Fibroblast of gingiva (primary cell): ENCODE measurements around the gene CD6.

Experiments
- DNase-seq: peaks from one replicate; pipeline ENCODE4 v3.0.0-alpha.2; 2011; ENCODE audit warnings: low read depth

Gene CD6

DNA sequence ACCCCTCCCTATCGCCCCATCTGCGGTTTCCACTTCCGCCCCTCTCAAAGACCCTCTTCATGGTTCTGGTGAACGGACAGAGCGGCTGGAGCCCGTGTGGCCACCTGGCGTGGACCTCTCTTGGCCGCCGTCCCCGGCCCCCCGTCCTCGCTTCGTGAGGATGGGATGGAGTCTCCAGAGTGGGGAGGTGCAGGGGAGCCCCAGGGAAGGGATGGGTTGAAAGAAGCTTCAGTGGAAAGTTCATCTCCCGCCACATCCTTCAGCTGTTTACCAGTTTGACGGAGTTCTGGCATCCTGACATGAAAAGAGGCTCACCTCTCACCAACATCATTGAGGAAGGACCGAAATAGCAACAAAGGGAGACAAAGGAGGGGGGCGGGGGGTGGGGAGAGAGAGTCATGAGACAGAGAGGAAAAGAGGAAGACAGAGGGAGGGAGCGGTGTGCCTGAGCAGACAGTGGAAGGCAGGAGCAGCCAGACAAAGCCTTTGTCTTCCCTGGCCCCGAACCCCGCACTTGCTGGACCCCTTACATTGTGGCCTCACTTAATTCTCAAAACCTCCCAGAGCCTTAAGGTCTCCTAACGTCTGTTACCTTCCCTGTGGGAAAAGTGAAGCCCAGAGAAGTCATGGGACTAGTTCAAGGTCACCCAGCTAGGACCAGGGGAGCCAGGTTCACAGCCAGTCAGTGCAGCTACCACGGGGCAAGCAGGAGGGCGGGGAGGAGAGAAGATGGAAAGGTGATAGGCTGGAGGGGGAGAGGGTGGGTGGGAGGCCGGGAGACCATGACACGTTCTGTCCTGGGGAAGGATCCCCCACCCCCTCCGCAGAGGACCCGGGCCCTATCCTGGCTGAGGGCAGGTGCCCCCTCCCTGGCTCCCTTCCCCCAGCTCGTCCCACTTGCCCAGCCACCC, 54.9 kb downstream of the CD6 start:
- no peak for DNase-seq

DNA sequence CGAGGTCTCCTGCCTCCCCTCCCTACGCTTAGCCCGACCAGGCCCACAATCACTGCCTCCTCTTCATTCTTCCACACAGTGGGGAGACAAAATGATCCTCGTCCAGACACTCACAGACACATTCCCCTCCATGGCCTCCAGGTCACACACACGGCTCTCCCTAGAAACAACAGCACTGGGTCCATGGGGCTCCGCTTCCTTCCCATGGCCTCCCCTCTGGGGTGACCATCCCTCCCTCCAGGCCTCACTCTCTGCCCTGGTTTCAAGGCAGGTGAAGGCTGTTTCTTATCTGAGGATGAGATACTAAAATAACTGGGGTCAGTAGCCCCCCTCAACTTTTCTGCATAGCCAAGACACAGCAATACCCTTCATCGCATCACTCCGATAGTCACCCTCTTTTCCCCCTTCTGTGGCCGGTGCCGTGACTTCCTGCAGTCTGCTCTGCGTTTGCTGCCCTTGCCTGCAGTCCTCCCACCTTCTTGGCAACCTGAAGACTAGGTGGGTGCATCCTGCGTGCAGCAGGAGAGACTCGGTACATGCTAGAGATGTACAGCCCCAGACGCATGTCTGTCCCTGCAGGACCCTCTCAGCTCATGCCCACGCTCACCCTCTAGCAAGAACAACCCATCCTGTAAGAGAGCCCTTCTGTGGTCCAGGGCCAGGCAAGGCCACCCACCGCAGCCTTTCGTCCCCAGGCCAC, 55.8 kb downstream of the CD6 start:
- DNase-seq = no peak

DNA sequence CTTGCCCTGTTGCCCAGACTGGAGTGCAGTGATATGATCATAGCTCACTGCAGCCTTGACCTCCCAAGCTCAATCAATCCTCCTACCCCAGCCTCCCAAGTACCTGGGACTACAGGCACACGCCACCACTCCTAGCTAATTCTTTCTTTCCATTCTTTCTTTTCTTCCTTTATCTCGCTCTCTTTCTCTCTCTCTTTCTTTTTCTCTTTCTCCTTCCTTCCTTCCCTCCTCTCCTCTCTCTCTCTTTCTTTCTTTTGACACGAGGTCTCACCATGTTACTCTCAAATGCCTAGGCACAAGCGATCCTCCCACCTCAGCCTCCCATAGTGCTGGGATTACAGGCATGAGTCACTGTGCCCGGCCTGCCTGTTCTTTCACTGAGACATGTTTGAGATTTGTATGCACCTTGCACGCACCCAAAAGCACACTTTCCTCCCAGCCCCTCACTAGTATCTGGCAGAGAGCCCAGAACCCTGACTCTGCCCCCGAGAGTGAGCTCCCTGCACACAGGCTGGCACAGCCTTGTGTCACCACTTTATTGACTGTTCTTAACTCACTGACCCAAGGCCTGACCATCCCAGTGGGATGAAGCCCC, 56.8 kb downstream of the CD6 start:
- DNase-seq = no peak

DNA sequence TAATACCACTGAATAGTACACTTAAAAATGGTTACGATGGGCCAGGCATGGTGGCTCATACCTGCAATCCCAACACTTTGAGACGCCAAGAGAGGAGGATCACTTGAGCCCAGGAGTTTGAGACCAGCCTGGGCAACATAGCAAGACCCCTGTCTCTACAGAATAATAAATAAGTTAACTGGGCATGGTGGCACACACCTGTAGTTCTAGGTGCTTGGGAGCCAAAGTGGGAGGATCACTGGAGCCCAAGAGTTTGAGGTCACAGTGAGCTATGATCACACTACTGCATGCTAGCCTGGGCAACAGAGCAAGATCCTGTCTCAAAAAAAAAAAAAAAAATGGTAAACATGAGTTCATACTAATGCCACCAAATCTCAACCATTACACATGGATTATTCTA, 61.3 kb downstream of the CD6 start:
- DNase-seq = no peak

DNA sequence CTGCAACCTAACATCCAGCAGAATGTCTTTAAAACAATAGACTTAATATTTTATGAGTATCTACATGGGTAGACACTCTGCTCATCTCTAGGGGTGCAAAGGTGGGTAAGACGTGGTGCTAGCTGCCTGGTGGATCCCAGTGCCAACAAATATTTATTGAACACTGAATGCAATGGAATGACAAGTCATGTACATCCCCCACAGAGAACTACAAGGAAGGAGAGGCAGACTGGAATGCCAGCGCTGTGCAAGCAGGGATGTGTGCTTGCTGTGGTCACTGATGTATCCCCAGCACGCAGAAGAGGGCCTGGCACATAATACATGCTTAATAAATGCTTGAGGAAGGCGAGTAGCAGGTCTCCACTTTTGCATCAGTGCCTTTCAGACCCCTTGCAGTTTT, 61.9 kb downstream of the CD6 start:
- DNase-seq = no peak

DNA sequence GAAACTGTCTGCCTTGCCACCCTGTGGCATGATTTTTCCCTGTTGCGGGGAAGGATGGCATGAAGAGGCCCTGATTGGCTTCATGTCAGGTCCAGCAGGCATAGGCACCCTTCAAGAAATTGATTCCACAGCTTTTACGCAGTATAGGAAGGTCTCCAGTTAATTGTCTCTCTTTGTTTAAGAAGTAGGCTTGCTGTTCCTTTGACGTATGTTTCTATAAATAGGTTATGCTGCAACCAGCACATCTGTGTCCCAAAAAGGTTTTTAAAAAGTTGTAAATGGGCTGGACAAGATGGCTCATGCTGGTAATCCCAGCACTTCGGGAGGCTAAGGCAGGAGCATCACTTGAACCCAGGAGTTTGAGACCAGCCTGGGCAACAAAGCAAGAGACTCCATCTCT, 62.6 kb downstream of the CD6 start:
- DNase-seq = no peak

DNA sequence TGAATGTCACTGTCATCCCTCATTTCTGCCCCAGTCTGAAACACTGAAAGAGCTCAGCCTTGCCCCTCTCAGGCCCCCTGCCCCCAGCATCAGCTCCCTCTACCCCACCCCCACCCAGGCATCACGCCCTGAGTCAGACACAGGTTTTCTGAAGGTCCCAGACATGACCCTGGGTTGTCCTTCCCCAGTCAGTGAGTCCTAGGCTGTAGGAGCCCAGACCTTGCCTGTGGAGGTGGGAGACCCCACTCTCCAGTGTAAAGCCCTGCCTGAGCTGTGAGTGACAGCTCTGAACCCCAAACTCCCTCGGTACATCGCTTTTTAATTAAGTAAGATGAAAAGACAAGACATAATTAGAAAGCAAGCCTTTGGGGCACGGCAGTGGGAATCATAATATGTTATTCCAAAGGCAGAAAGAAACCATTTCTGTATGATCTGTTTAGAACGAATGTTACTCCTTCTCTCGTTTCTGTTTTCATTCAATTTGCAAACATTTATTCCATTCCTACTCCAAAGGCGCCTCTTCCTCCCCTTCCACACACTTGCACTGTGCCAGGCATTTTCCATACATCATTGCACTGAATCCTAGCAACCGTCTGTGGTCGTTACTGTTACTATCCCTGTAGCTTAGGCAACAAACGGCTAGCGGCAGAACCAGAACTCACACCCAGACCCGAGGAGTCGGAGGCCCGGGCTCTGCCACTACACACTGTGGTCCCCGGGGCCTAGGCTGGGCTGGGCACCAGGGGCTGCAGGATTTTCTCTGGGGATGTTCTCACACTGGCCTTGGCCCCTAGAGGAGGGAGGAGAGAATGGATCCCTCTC, 63.4 kb downstream of the CD6 start:
- no peak for DNase-seq

DNA sequence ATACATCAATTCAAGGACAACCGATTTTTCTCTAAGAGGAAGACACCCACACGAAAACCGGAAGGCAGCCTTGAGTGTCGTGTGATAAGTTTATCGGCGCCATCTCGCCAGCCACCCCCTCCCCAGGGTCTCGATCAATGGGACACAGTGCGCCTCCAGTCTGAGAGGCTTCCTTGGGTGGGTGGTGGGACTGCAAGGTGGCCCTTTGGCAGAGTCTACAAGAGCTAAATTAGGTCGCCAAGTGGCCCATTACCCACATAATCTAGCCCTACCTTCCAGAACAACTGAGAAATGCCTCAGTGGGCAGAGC, 64.0 kb downstream of the CD6 start:
- no peak for DNase-seq

DNA sequence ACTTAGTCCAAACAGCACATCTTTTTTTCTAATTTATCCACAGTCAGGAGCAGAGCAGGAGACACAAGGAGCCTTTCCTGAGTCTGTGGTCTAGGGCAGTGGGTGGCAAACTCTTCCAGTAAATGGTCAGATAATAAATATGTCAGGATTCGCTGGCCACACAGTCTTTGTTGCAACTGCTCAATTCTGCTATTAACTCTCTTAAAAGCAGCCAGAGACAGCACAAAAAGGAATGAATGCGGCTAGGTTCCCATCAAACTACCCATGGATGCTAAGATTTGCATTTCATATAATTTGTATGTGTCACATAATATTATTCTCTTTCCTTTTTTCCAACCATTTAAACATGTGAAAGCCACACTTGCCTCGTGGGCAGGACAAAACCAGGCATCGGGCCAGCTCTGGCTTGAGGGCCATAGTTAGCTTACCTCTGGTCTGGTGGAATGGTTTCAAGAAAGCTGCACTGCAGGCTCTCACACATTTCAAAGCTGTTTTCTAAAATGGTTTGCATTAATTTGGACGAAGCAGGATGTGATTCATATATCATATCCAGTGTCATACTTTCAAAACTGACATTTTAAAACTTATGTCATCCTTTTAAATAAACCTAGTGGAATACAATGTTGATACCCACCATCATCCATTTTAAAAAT, 66.1 kb downstream of the CD6 start:
- DNase-seq = peak; percentile 21

DNA sequence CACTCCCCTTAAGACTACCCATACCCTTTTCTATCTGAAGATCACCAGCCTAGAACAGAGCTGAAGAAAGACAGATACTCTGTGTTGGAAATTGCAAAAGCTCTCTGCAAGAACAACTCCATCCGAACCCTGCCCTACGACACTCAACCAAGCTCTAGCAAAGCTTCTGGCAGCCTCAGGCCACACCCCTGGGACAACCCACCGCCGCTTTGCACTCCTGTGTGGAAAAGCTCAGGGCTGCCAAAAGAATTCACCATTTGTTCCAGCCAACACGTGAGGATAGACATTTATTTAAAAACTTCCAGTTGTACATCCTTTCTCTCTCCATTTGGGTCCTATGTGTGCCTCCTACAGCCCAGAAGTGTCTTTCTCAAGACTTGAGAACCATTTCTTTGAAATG, 68.4 kb downstream of the CD6 start:
- no peak for DNase-seq

DNA sequence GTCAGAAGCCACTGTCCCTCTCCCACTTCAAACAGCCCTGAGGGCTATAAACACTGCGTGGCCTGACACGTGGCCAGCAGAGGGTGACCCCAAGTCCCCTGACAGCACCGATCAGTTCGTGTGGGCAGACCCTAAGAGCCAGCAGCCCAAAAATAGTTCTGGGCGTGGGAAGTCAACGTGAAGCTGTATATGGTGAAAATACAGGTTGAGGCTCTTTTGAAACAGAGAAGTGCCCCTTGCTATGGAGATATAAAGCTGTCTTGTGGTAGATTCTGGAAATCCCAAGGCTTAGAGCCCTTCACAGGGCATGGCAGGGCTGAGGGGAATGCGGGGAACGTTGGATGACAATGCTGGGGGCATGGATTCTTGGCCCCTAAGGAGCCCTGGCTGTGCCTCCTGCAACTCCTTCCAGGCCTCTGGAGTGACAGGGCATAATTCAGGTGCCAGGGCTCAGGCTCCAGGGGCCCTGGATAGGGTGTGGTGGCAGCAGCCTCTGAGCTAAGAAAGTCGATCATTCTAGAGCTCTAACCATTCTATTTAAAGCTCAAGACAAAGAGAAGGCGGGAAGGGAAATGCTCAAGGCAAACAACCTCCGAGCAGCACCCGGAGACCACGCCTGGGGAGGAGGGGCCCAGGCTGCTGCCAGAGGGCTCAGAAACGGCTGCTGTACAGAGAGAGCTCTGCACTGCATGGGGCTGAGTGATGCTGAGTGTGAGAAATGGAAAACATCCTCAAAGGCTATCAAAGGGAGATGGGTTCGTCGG, 70.5 kb downstream of the CD6 start:
- DNase-seq = no peak

DNA sequence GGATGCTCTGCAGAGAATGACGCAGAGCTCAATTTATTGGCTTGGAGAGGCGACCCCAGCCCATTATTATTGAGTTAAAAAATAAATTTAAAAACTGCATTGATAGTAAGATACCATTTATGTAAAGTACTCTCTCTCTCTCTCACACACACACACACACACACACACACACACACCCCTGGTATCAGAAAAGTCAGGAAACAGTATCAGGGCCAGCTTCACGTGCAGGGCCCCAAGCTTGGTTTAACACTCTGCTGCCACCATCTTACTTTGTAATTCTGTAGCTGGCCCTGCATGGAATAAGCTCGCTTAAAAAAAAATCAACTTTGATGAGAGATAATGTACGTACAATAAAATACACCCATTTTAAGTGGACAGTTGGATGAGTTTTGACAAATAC, 71.1 kb downstream of the CD6 start:
- DNase-seq = no peak

DNA sequence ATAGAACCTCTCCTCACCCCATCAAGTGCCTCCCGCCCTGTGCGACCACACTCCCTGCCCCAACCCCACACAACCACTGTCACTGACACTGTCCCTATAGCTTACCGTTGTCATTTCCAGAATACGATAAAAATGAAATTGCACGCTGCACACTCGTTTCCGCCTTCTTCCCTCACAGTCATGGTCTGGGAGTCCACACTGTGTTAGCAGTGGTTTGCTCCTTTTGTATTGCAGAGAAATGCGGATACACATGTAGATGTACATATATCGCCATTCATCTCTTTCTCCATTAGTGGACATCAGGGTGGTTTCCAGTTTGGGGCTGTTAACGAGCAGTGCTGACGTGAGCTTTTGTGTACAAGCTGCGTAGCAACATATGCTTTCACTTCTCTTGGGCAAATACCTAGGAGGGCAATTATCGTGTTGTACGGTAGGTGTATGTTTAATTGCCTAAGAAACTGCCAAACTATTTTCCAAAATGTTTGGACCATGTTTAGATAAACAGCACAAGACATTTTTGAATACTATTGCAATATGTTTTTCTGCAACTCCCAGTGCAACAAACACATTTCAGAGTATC, 71.6 kb downstream of the CD6 start:
- DNase-seq = no peak

DNA sequence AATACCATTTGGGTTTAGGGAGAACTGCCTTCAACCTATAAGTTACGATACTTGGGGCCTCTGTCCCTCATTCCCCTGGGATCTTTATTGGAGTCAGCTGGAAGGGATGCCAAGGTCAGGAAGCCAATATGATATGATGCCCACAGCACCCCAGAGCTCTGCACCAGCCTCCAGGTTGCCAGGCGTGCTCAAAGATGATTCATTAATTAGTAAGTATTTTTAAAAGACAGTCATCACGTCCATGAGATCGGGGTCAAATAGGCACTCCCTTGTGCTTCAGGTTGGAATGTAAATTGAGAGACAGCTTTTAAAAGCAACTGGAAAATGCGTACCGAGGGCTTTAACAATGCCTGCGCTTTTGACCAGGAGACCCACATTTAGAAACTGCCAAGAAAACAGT, 73.8 kb downstream of the CD6 start:
- no peak for DNase-seq

DNA sequence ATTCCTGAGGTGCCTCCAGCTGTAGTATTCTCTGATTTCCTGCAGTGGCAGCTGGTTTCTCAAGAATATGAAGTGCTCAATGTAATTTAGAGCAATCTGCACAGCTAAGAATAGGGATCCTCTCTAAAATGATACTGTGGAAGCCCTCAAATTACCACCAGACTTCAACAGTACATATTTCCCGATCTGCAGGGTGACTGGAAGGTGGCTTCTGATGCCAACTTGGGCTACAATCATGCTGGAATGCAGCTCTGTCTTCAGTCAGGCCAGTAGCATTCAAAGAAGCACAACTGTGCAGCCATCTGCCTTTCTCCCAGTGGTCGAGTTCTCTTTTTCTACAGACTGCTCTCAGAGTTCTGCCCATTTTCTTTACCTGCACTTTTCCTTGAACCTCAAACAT, 75.4 kb downstream of the CD6 start:
- no peak for DNase-seq

DNA sequence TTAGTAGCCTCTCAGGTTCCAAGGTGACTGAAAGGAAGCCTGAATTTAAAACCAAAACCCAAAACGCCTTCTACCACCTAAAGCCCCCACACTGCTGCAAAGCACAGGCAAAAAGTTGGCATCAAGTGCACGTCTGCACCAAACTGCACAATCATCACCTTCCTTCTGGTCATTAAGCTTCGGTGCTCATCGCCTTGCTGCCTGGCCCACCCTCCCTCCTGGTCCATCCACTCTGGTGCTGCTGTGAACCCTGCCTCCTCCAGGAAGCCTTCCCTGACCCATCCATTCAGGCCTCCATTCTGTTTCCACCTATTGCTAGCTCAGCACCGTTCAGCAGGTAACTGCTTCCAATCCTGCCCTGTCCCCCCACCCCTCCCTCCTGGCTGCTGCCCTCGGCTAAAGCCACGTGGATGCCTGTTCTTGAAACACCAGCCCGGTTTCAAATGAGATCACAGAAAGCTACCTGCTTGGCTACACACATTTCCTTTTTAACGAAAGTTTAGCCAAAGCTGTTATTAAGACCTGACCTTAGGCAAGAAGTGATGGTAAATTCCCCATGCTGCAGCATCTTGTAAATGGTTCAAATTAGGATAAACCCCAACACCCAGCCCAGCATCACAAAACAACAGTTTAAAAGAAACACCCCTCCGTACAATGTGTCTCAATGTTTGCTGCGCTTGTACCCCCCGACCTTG, 77.0 kb downstream of the CD6 start:
- DNase-seq = no peak

DNA sequence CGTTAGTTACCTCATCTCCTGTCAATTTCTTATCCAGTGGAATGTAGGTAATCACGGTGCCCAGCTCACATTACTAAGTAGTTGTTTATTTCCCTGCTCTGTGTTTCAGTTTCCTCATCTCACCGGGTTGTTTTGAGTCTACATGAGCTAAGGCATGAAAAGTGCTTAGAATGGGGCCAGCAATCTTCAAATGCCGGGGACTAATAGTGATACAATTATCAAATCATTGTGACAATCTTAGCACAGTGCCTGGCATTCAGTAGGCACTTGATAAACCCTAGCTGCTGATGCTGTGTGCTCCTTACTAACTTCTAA, 77.5 kb downstream of the CD6 start:
- DNase-seq = no peak

DNA sequence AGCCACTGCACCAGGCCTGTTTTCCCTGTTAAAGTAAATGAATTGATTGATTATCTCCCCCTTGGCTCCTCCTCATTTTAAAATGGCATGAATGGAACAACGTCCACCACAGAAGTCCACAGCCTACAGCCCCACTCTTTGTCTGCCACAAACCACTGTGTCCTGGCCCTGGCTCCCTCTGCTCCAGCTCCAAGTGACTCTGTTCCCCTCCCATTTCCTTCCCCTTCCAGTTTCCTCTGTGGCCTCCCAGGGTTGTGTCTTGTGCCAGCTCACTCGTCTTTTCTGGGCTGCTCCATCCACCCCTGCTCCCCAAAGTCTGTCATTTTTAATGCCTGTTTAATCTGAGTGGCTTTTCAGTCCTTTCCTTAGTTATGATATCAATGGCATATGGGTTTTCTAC, 78.4 kb downstream of the CD6 start:
- no peak for DNase-seq

DNA sequence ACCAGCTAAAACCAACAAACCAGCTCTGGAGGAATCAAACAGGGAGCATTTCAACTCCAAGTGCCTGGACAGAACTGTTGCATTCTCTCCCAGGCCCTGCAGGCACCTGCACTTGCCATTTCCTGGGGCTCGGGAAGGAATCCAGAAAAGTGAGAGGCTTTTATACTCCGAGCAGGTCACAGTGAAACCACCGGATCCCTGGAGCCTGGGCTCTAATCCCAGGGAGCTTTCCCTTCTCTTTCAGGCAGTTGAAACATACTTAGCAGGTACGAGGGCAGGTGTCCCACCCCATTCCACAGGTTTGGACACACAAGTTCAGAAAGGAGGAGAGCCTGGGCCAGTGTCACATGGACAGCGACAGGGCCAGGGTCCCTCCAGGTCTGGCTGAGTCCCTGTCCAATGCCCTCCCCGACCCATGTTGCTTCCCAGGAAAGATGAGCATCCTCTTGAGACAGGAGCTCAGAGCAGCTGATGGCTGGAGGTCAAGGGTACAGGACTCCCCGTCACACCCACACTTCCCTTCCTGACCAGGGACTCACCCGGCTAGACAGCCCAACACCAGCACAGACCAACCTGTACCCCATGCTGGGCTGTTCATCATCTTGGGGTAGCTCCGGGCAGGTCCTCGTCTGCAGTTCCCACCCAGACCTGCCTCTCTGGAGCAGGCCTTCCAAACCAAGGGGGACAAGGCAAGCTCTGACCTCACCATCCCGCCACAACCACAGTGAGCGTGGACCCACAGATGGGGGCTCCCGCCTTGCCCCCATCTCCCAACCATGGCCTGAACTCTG, 80.9 kb downstream of the CD6 start:
- DNase-seq = no peak

DNA sequence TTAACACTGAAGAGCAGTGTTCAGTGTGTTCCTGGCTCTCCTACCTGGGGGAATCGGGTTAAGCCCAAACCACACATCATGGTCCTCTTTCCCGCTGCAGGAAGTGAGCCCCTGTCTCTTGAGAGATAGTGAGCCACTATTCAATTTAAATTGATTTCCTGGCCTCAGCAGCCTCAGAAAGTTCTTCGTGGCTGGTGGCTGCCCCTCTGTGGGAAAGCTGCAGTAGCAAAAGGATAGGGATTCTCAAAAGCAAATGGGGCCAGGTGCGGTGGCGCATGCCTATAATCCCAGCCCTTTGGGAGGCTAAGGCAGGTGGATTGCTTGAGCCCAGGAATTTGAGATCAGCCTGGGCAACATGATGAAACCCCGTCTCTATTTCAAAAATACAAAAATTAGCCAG, 81.7 kb downstream of the CD6 start:
- no peak for DNase-seq
